Spleen (tissue), 7 donors: Measurements from ENCODE around the gene GRIK4.

Experiments
- POLR2AphosphoS5 ChIP-seq, 3 donors: sonication (generic); formaldehyde crosslinking; IDR thresholded peaks; one replicate each; pipeline ENCODE4 v1.5.1; 2017; ENCODE audit warnings: antibody characterized with exemption in 3 of 3
- TF ChIP-seq, protein P1 (sequence below), 11 experiments: fragments of 200-600 bp in 7 of 11; fragments of 450-650 bp in 4 of 11; sonication (generic) in 4 of 11; IDR thresholded peaks in 8 of 11; conservative IDR thresholded peaks in 3 of 11; 1 replicate in 7 of 11; 2 replicates in 4 of 11; pipeline versions ENCODE4 v1.4.0 to v1.8.0; 2016 to 2021; ENCODE audit warnings: antibody characterized with exemption in 11 of 11, inconsistent platforms in 4 of 11, mild to moderate bottlenecking in 1 of 11
- donor health status: DM: no; HTN: no; CAD: no; lungs with moderate emphysema.
- donor health status: DM: no; HTN: no; CAD: no.
- donor health status: DM: no; HTN: no; CAD: no.

DNA sequence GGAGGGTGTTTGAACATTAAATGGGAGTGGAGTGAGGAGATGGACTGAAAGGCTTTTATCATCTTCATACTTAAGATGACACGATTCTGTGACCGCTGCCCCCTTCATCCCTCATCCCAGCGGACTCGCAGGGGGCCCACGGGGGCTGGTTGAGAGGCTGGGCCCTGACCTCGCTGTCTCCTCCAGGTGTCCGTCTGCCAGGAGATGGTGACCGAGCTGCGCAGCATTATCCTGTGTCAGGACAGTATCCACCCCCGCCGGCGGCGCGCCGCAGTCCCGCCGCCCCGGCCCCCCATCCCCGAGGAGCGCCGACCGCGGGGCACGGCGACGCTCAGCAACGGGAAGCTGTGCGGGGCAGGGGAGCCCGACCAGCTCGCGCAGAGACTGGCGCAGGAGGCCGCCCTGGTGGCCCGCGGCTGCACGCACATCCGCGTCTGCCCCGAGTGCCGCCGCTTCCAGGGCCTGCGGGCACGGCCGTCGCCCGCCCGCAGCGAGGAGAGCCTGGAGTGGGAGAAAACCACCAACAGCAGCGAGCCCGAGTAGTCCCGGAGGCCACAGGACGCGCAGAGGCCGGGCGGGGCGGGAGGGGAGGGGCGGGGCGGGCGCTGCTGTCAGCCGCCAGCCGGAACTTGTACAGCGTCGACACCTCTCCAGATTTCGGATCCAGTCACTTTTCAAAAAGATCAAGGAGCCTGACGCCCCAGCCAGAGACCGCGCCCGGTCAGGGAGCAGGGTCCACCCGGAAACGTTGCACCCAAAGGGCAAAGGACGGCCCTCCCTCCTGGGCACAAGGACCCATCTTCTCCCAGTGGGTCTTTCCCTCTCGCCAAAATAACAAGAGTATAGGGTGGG is 474.4 kb downstream of the GRIK4 start:
- TF ChIP-seq, protein P1, sequence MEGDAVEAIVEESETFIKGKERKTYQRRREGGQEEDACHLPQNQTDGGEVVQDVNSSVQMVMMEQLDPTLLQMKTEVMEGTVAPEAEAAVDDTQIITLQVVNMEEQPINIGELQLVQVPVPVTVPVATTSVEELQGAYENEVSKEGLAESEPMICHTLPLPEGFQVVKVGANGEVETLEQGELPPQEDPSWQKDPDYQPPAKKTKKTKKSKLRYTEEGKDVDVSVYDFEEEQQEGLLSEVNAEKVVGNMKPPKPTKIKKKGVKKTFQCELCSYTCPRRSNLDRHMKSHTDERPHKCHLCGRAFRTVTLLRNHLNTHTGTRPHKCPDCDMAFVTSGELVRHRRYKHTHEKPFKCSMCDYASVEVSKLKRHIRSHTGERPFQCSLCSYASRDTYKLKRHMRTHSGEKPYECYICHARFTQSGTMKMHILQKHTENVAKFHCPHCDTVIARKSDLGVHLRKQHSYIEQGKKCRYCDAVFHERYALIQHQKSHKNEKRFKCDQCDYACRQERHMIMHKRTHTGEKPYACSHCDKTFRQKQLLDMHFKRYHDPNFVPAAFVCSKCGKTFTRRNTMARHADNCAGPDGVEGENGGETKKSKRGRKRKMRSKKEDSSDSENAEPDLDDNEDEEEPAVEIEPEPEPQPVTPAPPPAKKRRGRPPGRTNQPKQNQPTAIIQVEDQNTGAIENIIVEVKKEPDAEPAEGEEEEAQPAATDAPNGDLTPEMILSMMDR (IDR thresholded peaks at IDR 0.05 in 8 of 11, conservative IDR thresholded peaks at IDR 0.05 in 3 of 11) = peak in 4 of 11 experiments; percentile 6 to 39 (median 24)
- peak in 2 of 3 donors; percentile 43 to 52 for TF ChIP-seq POLR2AphosphoS5 (IDR thresholded peaks at IDR 0.05)
